Stimulated activated CD4-positive, alpha-beta T cell treated with anti-CD3 and anti-CD28 coated beads, Interleukin-15, amount 100 ng/mL, for 1 hour (primary cell): Measurements from ENCODE around the gene GC.
"Not testable (repeated sequence)": the region's sequence is repeated elsewhere in the genome, so short reads cannot be mapped to it uniquely, and the experiment has no call there.

Source experiments
- DNase-seq, 2 donors: peaks; one replicate each; pipeline ENCODE4 v3.0.0-alpha.2; 2020; ENCODE audit warnings: low read depth in 1 of 2, low spot score in 1 of 2

The GC gene

GRCh38 chr4:71768123-71768522 is 15.8 kb downstream of the GC start:
- DNase-seq, result no peak

GRCh38 chr4:71765821-71766383 is 18.0 kb downstream of the GC start:
- no peak for DNase-seq

- DNase-seq, result no peak
Observed at GRCh38 chr4:71765350-71765749, 18.5 kb downstream of the GC start.

- no peak for DNase-seq
Observed at GRCh38 chr4:71752383-71753042, 31.4 kb downstream of the GC start.

GRCh38 chr4:71749008-71749594 is 34.8 kb downstream of the GC start:
- no peak for DNase-seq

- DNase-seq, result no peak
Observed at GRCh38 chr4:71746379-71746778, 37.5 kb downstream of the GC start.

GRCh38 chr4:71738782-71739181 is 45.1 kb downstream of the GC start:
- DNase-seq, result not testable (repeated sequence)

- no peak for DNase-seq
Observed at GRCh38 chr4:71732706-71733105, 51.2 kb downstream of the GC start.

- no peak for DNase-seq
Observed at GRCh38 chr4:71732066-71732465, 51.8 kb downstream of the GC start.

- no peak for DNase-seq
Observed at GRCh38 chr4:71729856-71730255, 54.0 kb downstream of the GC start.

GRCh38 chr4:71713611-71714203 is 70.2 kb downstream of the GC start:
- no peak for DNase-seq

- no peak for DNase-seq
Observed at GRCh38 chr4:71711985-71712348, 71.9 kb downstream of the GC start.

GRCh38 chr4:71711044-71711984 is 72.6 kb downstream of the GC start:
- DNase-seq, result no peak

GRCh38 chr4:71709961-71710360 is 73.9 kb downstream of the GC start:
- DNase-seq, result no peak

- DNase-seq, result no peak
Observed at GRCh38 chr4:71698141-71698540, 85.7 kb downstream of the GC start.

GRCh38 chr4:71697031-71697430 is 86.8 kb downstream of the GC start:
- no peak for DNase-seq

GRCh38 chr4:71694961-71695360 is 88.9 kb downstream of the GC start:
- DNase-seq, result no peak

GRCh38 chr4:71692963-71693362 is 90.9 kb downstream of the GC start:
- DNase-seq, result no peak

- DNase-seq, result no peak
Observed at GRCh38 chr4:71692198-71692597, 91.7 kb downstream of the GC start.
